GM20431 (cell line): Measurements from ENCODE around the gene GAGE12E.
"Not testable (repeated sequence)": the region's sequence is repeated elsewhere in the genome, so short reads cannot be mapped to it uniquely, and the experiment has no call there.

Experiments
- in situ Hi-C: fragments of 300-500 bp; cut with MseI, MboI; formaldehyde crosslinking; loops from one replicate; pipeline ENCODE4 v1.15.0; 2020; ENCODE audit warnings: low sequenced_read_pairs; ENCODE audit not compliant: unreplicated experiment

Gene GAGE12E

DNA sequence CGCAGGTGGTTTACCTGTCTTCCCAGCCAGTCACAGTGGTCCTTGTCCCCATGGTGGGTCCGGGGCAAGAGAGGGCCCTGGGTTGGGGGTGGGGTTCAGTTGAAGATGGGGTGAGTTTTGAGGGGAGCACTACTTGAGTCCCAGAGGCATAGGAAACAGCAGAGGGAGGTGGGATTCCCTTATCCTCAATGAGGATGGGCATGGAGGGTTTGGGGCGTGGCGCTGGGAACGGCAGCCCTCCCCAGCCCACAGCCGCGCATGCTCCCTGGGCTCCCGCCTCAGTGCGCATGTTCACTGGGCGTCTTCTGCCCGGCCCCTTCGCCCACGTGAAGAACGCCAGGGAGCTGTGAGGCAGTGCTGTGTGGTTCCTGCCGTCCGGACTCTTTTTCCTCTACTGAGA lies at the start of gene GAGE12E:
Gene GAGE12E (plus strand): TSS at position 301 of the 400 bp plus-strand sequence. CDS start 1,155 bp downstream, outside the sequence.
- in situ Hi-C loops, result not testable (repeated sequence)

DNA sequence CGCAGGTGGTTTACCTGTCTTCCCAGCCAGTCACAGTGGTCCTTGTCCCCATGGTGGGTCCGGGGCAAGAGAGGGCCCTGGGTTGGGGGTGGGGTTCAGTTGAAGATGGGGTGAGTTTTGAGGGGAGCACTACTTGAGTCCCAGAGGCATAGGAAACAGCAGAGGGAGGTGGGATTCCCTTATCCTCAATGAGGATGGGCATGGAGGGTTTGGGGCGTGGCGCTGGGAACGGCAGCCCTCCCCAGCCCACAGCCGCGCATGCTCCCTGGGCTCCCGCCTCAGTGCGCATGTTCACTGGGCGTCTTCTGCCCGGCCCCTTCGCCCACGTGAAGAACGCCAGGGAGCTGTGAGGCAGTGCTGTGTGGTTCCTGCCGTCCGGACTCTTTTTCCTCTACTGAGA lies 19.2 kb upstream of the GAGE12E start, which contains the start of gene GAGE12C:
Gene GAGE12C (plus strand): TSS at position 301 of the 400 bp plus-strand sequence. CDS start 1,155 bp downstream, outside the sequence.
- in situ Hi-C loops, result not testable (repeated sequence)

GRCh38 chrX:49541433-49541832 lies 9.7 kb upstream of the GAGE12E start, which contains the start of gene GAGE12D:
Gene GAGE12D, plus strand, starts transcription at chrX:49541733. Its CDS starts 1,155 bp downstream, at chrX:49542888.
- in situ Hi-C loops, result not testable (repeated sequence)

GRCh38 chrX:49560542-49560941 lies 9.5 kb downstream of the GAGE12E start, which contains the start of gene GAGE12F:
Gene GAGE12F, plus strand, starts transcription at chrX:49560842. Its CDS starts 1,155 bp downstream, at chrX:49561997.
- in situ Hi-C loops, result not testable (repeated sequence)

DNA sequence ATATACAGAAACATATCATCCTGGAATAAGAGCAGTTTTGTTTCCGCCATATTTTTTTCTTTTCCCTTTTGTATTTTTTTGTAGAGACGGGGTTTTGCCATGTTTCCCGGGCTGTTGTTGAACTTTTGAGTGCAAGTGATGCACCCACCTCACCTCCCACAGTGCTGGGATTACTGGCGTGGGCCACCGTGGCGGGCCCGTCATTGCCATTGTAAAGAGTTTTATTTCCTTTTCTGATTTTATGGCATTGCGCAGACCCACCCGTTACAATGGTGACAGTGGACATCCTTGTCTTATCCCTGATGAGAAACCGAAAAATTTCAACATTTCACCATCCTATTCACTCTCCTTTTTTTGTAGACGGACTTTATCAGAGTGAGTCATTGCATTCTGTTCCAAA lies 17.6 kb downstream of the GAGE12E start:
- in situ Hi-C loops, result not testable (repeated sequence)

DNA sequence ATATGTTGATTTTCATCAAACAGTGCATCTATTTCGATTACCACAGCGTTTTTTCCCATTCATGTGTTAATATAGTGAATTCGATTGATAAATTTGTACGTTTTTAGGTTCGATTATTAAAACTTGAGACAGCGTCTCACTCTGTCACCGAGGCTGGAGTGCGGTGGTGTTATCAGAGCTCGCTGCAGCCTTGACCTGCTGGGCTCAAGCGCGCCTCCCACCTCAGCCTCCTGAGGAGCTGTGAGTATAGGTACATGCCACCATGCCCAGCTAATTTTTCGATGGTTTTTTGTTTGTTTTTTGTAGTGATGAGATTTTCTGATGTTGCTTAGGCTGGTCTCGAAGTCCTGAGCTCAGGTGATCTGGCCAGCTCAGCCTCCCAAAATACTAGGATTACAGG lies 18.1 kb downstream of the GAGE12E start:
- in situ Hi-C loops, result not testable (repeated sequence)

DNA sequence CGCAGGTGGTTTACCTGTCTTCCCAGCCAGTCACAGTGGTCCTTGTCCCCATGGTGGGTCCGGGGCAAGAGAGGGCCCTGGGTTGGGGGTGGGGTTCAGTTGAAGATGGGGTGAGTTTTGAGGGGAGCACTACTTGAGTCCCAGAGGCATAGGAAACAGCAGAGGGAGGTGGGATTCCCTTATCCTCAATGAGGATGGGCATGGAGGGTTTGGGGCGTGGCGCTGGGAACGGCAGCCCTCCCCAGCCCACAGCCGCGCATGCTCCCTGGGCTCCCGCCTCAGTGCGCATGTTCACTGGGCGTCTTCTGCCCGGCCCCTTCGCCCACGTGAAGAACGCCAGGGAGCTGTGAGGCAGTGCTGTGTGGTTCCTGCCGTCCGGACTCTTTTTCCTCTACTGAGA lies 19.0 kb downstream of the GAGE12E start, which contains the start of gene GAGE12G:
Gene GAGE12G (plus strand): TSS at position 301 of the 400 bp plus-strand sequence. CDS start 1,155 bp downstream, outside the sequence.
- in situ Hi-C loops, result not testable (repeated sequence)

- in situ Hi-C loops, result not testable (repeated sequence)
Measured at GRCh38 chrX:49579649-49580048, 28.6 kb downstream of the GAGE12E start, which contains the start of gene GAGE12H. Gene GAGE12H, plus strand, starts transcription at chrX:49579949. Its CDS starts 1,155 bp downstream, at chrX:49581104.

GRCh38 chrX:49589196-49589595 lies 38.1 kb downstream of the GAGE12E start, which contains the start of gene GAGE2A:
Gene GAGE2A, plus strand, starts transcription at chrX:49589496. Its CDS starts 1,155 bp downstream, at chrX:49590651.
- in situ Hi-C loops, result not testable (repeated sequence)

DNA sequence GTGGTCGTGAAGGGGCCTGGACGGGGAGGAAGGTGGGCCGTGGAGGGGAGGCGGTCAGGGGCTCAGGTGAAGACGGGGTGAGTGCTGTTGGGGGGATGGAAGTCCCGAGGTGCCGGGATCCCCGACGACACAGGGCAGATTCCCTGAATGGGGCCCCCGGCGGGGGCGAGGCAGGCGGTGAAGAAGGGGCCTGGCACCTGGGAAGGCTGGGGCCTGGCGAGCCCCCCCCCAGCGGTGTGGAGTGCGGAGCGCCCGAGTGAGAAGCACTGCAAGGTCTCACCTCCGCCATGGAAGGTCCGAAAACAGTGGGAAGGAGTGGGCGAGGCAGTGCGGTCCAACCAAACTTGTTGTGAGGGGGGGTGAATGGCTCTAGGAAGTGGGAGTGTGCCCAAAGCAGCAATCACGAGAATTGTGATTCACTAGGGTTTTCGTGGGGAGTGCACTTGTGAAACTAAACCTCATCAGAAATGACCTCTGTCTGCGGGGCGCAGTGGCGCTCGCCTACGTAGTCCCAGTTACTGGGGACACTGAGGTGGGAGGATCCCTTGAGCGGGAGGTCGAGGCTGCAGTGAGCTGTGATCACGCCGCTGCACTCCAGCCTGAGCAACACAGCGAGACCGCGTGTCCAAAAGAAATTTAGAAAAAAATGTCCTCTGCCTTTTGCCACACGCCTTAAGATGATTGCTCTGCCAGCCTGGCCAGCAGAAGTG lies 38.8 kb downstream of the GAGE12E start:
- in situ Hi-C loops, result not testable (repeated sequence)

DNA sequence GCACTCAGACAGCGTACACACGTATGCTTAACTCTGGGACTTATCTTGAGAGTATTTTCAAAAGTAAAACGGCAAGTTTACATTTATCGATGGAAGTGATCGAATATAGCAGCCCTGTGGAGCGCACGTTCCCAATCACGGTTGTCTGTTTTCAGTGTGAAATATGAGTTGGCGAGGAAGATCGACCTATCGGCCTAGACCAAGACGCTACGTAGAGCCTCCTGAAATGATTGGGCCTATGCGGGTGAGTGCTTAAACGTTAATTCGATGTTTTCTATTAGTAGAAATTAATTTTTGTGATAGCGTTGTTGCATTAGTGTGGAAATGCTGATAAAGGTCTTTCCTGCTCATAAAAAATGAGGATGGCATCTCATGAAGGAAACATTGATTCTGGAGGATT lies 39.4 kb downstream of the GAGE12E start:
- in situ Hi-C loops, result not testable (repeated sequence)

DNA sequence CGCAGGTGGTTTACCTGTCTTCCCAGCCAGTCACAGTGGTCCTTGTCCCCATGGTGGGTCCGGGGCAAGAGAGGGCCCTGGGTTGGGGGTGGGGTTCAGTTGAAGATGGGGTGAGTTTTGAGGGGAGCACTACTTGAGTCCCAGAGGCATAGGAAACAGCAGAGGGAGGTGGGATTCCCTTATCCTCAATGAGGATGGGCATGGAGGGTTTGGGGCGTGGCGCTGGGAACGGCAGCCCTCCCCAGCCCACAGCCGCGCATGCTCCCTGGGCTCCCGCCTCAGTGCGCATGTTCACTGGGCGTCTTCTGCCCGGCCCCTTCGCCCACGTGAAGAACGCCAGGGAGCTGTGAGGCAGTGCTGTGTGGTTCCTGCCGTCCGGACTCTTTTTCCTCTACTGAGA lies 47.6 kb downstream of the GAGE12E start, which contains the start of gene GAGE1:
Gene GAGE1 (plus strand): TSS at position 301 of the 400 bp plus-strand sequence. CDS start 1,155 bp downstream, outside the sequence.
- in situ Hi-C loops, result not testable (repeated sequence)
